Sciatic nerve (tissue), 2 donors: ENCODE measurements around the gene IL1RN. TPM values are rescaled to one million over a fixed set of nuclear protein-coding genes. Genes with fewer than 3 reads are reported as not detected.

Source experiments
- ATAC-seq: fragments of 200-7000 bp; cut with Tn5 transposase; one replicate; pipeline ENCODE4 v1.9.1; 2020; ENCODE audit warnings: mild to moderate bottlenecking, moderate library complexity
- DNase-seq: peaks from one replicate; pipeline ENCODE4 v3.0.0-alpha.2; 2020; ENCODE audit warnings: low spot score
- intact Hi-C: fragments of 100-400 bp; cut with DNase I; formaldehyde crosslinking; loops from one replicate; pipeline ENCODE4 v1.14.2; 2022
- total RNA-seq: library from RNA; stranded (reverse); fragmentation: NEBNext Ultra II Directional; extraction: Animal tissue kit (Norgen Biotek cat#: 25700); gene quantifications from one replicate; pipeline ENCODE4 v1.2.1, GENCODE V29; 2021
- donor health status: DM: no; HTN: no; CAD: no.
- donor health status: DM: no; HTN: no; CAD: no.

Gene IL1RN
- total RNA-seq, 1 donor from 2014 or later = 15.0 TPM

DNA sequence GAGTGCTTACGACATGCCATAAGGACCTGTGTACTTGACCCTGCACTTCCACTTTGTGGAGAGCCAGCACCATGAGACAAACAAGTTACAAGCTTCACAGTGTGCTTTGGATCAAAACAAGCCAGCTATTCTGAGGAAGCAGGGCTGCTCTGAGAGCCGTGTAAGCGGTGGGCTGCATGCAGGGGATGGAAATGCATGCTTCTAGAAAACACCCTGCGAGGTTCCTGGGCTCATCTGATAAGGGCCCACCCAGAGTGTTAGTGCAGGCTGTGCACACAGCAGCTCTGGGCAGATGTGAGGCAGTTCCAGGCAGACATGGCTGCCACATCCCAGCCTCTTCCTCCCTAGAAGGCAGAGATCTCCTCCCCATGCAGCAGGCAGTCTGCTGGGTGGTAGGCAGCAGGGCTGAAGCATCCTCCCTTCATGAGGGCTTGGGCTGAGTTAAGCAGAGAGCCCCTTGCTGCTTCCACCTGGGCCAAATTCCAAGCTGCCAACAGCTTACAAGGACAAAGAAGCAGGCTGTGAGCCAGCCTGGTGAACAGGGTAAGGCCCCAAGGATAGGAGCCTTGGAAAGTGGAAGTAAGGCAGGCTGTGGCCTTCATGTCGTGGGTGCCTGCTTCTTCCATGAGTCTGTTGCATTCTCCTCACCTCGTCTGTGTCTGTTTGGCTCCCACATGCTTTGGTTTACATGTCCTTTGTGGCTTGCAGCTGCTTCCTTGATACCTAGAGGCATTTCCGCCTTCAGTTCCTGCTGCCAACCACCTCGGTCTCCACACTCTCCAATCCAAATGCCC, 54.1 kb downstream of the IL1RN start:
- ATAC-seq = peak; percentile 57
- DNase-seq = no peak
- intact Hi-C loops = no loop called here

DNA sequence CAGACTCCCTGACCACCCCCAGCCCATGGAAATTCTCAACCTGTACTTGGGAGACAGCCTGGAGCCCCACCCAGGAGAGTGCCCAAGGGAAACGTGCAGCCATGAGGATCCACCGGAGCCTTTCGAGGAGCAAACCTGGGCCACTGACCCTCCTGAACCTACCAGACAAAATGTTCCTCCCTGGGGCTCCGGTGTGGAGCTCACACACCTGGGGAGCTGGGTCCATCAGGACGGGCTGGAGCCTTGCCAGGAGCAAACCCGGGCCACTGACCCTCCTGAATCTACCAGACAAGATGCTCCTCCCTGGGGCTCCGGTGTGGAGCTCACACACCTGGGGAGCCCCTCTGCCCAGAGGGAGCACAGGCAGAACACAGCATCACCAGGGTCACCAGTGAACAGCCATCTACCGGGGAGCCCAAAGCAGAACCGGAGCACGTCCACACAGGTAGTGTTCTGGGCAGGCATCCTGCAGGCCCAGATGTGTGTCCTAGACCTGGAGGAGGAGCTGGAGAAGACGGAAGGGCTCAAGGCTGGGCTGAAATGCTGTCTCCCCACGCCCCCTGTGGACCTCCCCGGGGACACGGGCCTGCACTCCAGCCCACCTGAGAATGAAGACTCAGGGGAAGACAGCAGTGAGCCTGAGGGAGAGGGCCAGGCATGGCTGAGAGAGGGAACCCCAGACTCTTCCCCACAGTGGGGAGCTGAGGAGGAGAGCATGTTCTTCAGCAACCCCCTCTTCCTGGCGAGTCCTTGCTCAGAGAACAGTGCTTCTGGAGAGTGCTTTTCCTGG, 55.3 kb downstream of the IL1RN start:
- no peak for ATAC-seq
- DNase-seq = no peak
- intact Hi-C loops = no loop called here

DNA sequence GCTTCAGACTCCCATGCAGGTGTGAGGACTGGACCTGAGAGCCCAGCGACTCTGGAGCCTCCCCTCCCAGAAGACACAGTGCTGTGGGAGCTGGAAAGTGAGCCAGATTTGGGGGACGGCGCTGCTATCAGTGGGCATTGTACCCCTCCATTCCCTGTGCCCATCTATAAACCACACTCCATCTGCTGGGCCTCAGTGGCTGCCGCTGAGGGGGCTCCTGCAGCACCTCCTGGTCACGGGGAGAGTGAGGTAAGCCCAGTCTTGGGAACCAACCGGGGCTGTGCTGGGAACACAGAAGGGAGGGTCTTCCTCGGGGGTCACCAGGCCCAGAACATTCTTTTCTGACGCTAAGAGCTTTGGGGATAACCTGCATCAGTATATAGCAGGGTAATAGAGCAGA, 55.9 kb downstream of the IL1RN start:
- DNase-seq = no peak

More for the DNA sequence above, 55.9 kb downstream of the IL1RN start:
- intact Hi-C loops = no loop called here
- no peak for ATAC-seq

Other genes starting within 250 kb of the IL1RN start
- gene IL37, start 216.4 kb upstream of the IL1RN start, total RNA-seq = not detected
- gene IL36G, start 149.6 kb upstream of the IL1RN start, total RNA-seq = not detected
- not detected for gene IL36A, start 122.1 kb upstream of the IL1RN start, total RNA-seq
- not detected for gene IL36B, start 74.7 kb upstream of the IL1RN start, total RNA-seq
- gene IL36RN, start 68.4 kb upstream of the IL1RN start, total RNA-seq = not detected
- gene IL1F10, start 59.6 kb upstream of the IL1RN start, total RNA-seq = not detected
- gene PSD4, start 46.4 kb downstream of the IL1RN start, total RNA-seq = 20.3 TPM
- gene PAX8, start 151.3 kb downstream of the IL1RN start, total RNA-seq = 1.2 TPM